B cell (primary cell): ENCODE results near the gene VAV2.

Experiments used
- EZH2 ChIP-seq: IDR thresholded peaks from 2 replicates; pipeline ENCODE4 v1.6.1; 2012; ENCODE audit warnings: borderline replicate concordance, low read depth, mild to moderate bottlenecking, moderate library complexity, low read length; ENCODE audit not compliant: insufficient read depth, poor library complexity, severe bottlenecking
- TF ChIP-seq, protein P1 (sequence below): fragments of 200-600 bp; IDR thresholded peaks from one replicate; pipeline ENCODE4 v1.8.0; 2022; ENCODE audit warnings: antibody characterized with exemption, mild to moderate bottlenecking

DNA sequence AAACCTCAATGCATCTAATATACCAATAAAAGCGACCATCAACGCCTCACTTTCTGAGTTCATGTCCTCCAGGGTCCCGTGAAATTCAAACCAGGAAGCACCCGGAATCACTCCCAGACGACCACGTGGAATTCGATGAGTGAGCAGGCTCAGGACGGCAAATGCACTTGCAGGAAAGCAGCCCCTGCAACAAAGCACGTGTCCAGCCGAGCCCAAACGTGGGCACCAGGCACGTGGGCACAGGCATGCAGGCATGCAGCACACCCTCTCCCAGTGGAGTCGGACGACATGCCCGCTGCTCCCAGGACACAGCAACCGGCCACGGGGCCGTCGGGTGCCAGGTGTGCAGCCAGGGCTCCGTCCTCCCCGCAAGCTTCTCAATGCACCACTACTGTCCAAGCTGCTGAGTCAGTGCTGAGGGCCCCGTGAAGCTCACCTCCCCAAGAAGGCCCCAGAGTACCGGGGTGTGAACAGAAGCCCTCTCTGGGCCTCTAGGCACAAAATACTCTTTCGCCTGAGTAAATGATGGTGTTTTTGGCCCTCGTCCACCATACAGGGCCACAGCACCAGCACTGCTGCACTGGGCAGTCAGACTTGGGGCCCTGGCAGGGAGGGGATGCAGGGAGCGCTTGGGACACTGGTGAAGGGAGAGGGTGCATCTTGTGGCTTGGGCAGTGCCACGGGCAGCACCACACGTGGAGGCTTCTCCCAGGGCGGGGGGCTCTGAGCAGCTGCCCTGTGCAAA lies 87.6 kb downstream of the VAV2 start:
- TF ChIP-seq, protein P1, sequence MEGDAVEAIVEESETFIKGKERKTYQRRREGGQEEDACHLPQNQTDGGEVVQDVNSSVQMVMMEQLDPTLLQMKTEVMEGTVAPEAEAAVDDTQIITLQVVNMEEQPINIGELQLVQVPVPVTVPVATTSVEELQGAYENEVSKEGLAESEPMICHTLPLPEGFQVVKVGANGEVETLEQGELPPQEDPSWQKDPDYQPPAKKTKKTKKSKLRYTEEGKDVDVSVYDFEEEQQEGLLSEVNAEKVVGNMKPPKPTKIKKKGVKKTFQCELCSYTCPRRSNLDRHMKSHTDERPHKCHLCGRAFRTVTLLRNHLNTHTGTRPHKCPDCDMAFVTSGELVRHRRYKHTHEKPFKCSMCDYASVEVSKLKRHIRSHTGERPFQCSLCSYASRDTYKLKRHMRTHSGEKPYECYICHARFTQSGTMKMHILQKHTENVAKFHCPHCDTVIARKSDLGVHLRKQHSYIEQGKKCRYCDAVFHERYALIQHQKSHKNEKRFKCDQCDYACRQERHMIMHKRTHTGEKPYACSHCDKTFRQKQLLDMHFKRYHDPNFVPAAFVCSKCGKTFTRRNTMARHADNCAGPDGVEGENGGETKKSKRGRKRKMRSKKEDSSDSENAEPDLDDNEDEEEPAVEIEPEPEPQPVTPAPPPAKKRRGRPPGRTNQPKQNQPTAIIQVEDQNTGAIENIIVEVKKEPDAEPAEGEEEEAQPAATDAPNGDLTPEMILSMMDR = no peak
- TF ChIP-seq EZH2 = no peak
